Epidermal melanocyte (primary cell): ENCODE results near the gene CDC20B.

Experiments
- DNase-seq: peaks from one replicate; pipeline ENCODE4 v3.0.0; 2011; ENCODE audit warnings: low spot score; ENCODE audit not compliant: insufficient read length

CDC20B gene, protein sequence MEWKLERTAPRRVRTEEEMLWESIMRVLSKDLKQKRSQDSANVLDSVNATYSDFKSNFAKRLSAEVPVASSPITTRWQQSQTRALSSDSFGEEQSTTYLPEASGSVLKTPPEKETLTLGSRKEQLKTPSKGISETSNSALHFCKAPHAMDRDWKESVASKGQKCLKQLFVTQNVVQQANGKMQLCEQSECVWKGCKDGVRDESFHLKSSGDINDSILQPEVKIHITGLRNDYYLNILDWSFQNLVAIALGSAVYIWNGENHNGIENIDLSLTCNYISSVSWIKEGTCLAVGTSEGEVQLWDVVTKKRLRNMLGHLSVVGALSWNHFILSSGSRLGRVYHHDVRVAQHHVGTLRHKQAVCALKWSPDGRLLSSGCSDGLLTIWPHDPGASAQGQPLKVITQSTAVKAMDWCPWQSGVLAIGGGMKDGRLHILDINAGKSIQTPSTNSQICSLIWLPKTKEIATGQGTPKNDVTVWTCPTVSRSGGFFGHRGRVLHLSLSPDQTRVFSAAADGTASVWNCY

DNA sequence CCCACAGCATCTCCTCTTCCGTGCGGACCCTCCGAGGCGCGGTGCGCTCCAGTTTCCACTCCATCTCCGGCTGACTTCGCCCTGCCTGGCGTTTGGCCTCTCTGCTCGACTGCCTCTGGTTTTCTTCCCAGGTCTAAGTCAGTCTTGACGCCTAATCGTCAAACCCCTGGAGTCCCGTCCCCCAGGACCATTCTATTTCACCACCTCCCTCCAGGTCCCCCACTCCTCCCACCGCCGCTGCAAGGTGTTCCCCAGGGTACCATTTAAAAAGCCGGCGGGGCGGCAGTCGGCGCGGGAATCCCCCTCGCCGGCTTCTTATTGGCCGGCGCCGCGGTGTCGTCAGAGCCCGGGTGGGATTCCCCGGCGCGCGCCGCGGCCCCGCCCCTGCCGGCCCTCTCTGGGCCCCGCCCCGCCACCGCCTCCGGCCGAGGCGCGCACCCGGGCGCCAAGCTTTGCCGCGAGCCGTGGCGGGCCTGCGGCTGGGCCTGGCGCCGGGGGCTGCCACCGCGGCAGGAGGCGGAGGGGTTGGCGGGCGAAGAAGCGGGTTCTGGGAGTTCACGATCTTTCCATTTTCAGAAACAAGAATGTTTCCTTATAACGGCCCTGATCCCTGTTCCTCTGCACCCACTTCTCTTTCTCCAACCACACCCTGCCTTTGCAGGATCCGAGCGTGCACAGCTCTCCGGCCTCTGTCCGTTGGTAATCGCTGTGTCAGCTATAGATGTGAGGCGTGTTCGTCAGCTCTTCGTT lies at the start of gene CDC20B:
Gene CDC20B (minus strand): TSS at position 241 of the 750 bp plus-strand sequence. CDS start 177 bp downstream, at position 64.
- DNase-seq, result peak; percentile 74

- DNase-seq, result no peak
Measured at GRCh38 chr5:55222092-55222984, 49.4 kb upstream of the CDC20B start.

DNA sequence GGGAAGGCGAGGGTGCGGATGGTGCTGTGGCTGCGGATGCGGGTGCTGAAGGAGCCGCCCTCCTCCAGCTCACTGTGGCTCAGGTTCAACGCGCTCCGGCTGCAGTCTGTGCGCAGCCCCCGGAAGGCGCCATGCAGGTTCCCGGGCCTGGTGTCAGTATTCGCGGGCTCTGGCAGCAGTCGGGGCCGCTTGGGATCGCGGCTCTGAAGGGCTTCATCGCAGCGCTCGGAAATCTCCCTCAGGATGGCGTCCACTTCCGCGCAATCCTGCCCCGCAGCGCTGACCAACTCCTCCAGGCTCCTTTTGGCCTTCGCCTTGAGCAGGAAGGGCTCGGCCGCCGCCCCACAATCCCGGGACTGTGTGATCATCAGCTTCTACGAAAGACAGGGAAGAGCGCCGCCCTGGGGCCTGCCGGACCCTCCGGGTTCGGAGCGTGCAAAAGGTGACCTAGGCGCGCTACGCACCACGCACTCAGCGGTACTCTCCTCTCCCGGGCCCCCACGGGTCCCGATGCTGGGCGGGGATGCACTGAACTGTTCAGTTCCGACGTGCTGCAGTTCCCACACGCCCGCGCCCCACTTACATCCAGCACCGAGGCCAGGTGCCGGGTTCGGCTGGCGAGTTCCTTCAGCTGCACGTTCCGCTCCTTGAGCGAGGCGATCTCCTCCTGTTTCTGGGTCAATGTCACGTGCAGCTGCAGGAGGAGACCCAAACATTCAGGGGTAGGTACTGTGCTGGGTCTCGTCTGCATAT lies 47.6 kb upstream of the CDC20B start:
- no peak for DNase-seq

GRCh38 chr5:55219770-55220169 lies 46.8 kb upstream of the CDC20B start:
- DNase-seq, result no peak

- no peak for DNase-seq
Measured at GRCh38 chr5:55218967-55219366, 46.0 kb upstream of the CDC20B start.

DNA sequence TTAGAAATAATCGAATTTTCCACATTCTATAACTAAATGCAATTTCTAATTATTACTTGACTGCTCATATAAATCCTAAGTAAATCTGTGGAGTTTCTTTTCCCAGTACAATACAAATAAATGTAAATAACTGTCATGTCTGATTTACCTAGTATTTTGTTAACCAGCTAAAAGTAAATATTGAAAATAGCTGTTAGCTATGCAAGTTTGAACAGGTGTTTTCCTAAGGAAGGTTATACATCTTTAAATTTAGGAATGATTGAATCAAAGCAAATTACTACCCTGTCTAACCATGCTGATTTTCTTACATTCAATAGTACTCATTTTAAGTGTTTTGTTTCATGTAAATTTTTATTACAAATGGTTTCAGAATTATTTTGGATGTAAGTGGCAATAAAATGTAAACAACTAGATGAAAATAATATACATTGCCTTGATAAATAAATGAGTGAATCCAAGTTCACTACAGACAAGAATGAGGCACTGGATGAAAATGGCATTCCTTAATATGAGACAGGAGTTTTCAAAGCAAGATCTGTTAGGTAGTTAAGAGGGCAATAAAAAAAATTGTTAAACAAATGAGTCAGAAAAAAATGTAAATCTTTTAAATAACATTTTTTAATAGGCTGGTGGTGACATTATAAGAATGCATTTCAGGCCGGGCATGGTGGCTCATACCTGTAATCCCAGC lies 38.4 kb upstream of the CDC20B start:
- DNase-seq, result no peak

DNA sequence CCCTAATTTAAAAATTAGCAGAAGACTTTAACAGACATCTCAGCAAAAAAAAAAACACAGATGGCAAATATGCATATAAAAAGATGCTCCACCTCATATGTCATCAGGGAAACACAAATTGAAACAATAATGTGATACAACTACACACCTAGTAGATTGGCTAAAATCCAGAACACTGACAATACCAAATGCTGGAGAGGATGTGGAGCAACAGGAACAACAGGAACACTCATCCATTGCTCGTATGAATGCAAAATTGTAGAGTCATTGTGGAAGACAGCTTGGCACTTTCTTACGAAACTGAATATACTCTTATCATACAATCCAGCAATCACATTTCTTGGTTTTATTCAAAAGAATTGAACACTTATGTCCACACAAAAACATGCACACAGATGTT lies 32.0 kb upstream of the CDC20B start:
- no peak for DNase-seq

GRCh38 chr5:55191165-55191564 lies 18.2 kb upstream of the CDC20B start:
- DNase-seq, result no peak

- DNase-seq, result no peak
Measured at GRCh38 chr5:55188656-55189540, 15.9 kb upstream of the CDC20B start.

- DNase-seq, result no peak
Measured at GRCh38 chr5:55187370-55187769, 14.4 kb upstream of the CDC20B start.

DNA sequence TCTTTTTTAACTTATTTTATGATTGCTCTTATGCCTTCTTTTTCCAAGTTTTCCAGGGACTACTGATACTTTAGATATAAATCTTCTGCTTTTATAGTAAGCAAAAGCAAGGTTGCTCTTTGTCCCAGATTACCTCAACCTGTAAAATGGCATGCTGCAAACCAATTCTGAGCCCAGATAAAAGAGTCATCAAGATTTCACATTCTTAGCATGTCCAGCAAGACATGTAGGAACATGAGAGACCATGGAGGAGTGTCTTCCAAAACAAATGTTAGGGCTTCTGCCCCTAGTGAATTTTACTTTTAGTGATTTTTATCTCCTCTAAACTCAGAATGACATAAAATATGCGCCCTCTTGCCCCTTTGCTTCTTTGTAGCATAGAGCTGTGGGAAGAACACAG lies 7.0 kb upstream of the CDC20B start:
- DNase-seq, result no peak

DNA sequence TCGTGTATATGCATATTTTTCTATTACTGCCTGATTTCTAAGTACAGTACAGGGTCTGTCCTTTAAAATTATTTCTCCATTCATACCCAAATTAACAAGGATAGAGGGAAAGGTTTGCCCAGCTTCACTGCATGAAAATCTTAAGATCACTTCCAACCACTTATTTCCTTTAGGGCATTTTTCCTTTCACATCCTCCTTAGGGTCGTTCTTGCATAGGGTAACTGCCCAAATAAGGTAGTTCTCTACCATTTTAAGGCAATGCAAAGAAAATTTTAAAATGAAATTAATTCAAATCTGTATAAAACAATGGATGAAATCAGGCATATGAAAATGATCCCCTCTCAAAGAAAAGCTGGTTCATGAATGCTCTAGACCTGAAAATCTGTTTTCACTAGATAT lies 4.1 kb upstream of the CDC20B start:
- no peak for DNase-seq

DNA sequence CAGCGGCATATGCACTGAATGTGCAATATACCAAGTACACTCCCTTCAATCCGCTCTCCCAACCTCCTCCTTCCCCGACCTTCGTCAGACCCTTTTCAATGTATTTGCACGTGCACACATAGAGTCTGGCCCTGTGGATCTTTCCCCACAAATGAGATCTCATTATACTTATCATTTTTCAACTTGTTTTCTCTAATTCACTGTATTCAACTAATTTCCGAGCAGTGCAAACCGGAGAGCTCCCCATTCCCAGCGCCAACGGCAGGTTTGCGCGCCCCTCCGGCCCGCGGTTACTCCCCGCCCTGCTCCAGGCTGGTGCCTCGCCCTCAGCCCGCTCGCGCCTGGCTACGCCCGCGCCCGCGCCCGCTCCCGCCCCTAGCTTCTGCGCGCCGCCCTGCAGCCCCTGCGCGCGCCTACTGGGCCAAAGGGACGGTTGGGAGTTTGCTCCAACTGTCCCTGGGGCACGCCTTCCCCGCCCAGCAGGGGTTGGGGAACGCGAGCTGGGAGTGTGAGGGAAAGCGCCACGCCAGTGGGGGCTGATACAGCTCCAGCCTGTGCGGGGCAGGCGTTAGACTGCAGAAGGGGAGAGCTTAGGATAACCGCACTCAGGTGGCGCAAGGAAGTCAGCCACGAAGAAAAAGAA lies 3.3 kb upstream of the CDC20B start:
- DNase-seq, result no peak

- DNase-seq, result no peak
Measured at GRCh38 chr5:55175781-55176175, 2.8 kb upstream of the CDC20B start.

DNA sequence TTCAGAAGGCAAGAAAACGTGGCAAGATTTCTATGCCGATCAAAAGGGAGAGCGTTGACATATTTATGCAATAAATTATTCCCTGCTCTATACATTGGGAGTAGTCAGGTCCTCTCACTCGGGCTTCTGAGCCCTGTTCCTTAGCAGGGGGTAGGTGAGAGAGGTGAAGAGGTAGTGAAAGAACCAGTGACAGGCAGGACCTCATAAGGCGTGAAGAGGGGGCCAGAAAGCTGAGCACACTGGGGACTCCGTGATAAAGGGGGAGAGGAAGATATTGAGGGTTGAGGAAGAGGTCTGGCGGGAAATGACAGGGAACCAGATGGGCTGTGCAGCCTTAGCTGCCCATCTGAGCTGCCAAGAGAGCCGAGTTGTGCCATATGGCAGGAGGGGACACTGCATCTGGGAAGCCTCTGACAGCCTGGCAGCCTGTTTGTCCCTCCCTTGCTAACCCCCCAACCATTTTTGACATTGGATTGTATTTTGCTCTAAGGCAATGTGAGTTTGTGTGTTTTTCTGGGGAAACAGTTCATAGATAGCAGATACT lies 782 bp upstream of the CDC20B start:
- DNase-seq, result no peak

- DNase-seq, result peak; percentile 62
Measured at GRCh38 chr5:55172051-55172899, 702 bp downstream of the CDC20B start.

GRCh38 chr5:55171471-55171870 lies 1.5 kb downstream of the CDC20B start:
- DNase-seq, result no peak
